Measurements from ENCODE around the gene RASGEF1B.

RASGEF1B gene

DNA sequence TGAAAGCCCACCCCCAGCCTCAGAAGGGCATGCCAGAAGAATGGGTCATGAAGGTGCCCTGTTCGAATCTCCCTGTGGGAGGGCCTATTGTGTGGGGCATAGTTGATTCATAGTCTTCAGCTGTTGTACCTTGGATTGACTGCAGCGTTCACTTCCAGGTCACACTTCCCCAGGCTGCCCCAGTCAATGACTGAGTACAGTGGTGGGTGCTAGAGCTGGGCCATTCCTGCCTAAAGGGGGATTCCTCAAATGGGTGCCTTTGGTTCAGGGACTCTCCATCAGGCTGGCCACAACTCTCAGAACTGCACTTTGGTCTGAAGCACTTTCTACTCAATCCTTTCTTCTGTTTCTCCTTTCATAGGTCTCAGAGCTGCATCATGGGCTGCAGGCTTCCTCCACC lies 35.0 kb upstream of the RASGEF1B start:
- H3K4me3 ChIP-seq (ENCODE audit: low read length): no peak overlapping the region
- H3K27me3 ChIP-seq (ENCODE audit: low read depth, low read length): no peaks in the 10 kb centered on the region
- H3K9me3 ChIP-seq (ENCODE audit: insufficient read depth, low read length): no peaks in the 10 kb centered on the region
- peak overlapping the region; percentile 72; the same call in 1 of the 2 replicates for H3K9ac ChIP-seq (ENCODE audit: low read length)
- no peaks in the 10 kb centered on the region for H4K20me1 ChIP-seq (ENCODE audit: insufficient read depth, low read length)
- H3K36me3 ChIP-seq (replicated peaks; ENCODE audit: low read depth, low read length): no peaks in the 10 kb centered on the region
- H3K27ac ChIP-seq (ENCODE audit: low read length): peak overlapping the region; percentile 94
- H3K4me1 ChIP-seq (ENCODE audit: low read length): peaks cover 88% of the 10 kb centered on the region
- no peaks in the 10 kb centered on the region for H3K79me2 ChIP-seq (ENCODE audit: low read length)
- no peak for TF ChIP-seq EZH2phosphoT487 (IDR thresholded peaks at IDR 0.05; ENCODE audit: low read depth)
- TF ChIP-seq, protein P1, sequence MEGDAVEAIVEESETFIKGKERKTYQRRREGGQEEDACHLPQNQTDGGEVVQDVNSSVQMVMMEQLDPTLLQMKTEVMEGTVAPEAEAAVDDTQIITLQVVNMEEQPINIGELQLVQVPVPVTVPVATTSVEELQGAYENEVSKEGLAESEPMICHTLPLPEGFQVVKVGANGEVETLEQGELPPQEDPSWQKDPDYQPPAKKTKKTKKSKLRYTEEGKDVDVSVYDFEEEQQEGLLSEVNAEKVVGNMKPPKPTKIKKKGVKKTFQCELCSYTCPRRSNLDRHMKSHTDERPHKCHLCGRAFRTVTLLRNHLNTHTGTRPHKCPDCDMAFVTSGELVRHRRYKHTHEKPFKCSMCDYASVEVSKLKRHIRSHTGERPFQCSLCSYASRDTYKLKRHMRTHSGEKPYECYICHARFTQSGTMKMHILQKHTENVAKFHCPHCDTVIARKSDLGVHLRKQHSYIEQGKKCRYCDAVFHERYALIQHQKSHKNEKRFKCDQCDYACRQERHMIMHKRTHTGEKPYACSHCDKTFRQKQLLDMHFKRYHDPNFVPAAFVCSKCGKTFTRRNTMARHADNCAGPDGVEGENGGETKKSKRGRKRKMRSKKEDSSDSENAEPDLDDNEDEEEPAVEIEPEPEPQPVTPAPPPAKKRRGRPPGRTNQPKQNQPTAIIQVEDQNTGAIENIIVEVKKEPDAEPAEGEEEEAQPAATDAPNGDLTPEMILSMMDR (IDR thresholded peaks at IDR 0.05; ENCODE audit: low read depth, low read length): no peak
- H2AFZ ChIP-seq (ENCODE audit: low read depth, low read length): peak overlapping the region; percentile 24; the same call in 1 of the 2 replicates
- H3K4me2 ChIP-seq (ENCODE audit: low read length): peak overlapping the region; percentile 84

DNA sequence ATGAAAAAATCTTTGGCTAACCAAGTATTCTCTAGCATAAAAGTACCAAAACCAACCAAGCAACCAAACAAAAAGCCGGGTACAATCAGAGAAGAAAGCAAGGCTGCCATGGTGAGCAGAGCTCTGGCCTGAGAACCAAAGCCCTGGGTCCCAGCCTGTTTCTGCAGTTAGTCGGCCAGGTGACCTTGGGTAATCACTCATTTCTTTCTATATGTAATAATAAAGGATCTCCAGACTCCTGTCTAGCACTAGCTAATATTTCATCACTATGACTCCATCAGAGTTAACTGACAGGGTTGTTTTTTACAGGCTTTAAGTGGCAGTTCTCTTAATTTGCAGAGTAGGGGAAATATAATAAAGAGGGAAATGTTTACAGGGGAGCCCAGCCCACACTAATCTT lies 34.0 kb upstream of the RASGEF1B start:
- Histone ChIP-seq H4K20me1 (ENCODE audit: insufficient read depth, low read length) (no peaks in the 10 kb centered on the region), H3K9me3 (ENCODE audit: insufficient read depth, low read length) (no peaks in the 10 kb centered on the region), H3K9ac (ENCODE audit: low read length) (peak overlapping the region; percentile 72), H3K27me3 (ENCODE audit: low read depth, low read length) (no peaks in the 10 kb centered on the region), H3K36me3 (replicated peaks; ENCODE audit: low read depth, low read length) (no peaks in the 10 kb centered on the region), H2AFZ (ENCODE audit: low read depth, low read length) (no peak overlapping the region), H3K4me1 (ENCODE audit: low read length) (peaks cover 98% of the 10 kb centered on the region), H3K27ac (ENCODE audit: low read length) (peak overlapping the region; percentile 94), H3K4me2 (ENCODE audit: low read length) (peak overlapping the region; percentile 84), H3K79me2 (ENCODE audit: low read length) (no peaks in the 10 kb centered on the region), H3K4me3 (ENCODE audit: low read length) (peak overlapping the region; percentile 44)
- no peak for TF ChIP-seq EZH2phosphoT487 (IDR thresholded peaks at IDR 0.05; ENCODE audit: low read depth)
- TF ChIP-seq, protein P1 (IDR thresholded peaks at IDR 0.05; ENCODE audit: low read depth, low read length): no peak

DNA sequence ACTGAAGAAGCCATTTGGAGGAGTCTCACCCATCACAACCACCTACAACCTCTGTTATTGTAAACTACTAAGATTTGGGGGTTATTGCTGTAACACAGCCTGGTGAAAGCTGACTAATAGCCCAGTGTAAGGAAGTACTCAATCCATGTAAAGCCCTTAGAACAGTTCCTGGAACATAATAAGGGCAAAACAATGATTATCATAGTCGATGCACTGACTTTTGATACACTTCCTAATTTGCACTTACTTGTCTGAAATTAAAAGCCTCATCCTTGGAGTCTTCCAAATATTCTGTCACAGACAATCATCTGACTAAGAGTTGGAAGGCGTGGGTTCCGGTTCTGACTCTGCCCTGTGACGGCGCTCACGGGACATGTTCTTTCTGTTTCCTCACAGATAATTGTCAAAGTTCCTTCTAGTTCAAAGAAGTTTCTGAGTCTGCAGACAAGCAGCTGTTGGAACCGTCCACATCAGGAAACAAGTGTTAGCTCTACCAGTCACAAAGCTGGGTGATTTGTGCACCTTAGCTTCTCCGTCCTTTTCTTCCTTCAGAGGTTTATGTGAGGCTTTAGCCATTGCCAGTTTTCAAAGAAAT lies 33.4 kb upstream of the RASGEF1B start:
- no peak for TF ChIP-seq EZH2phosphoT487 (IDR thresholded peaks at IDR 0.05; ENCODE audit: low read depth)
- TF ChIP-seq, protein P1 (IDR thresholded peaks at IDR 0.05; ENCODE audit: low read depth, low read length): 0 out of 2 replicates have a peak, but pooled peaks have one; percentile 10
- Histone ChIP-seq H3K27me3 (ENCODE audit: low read depth, low read length) (no peaks in the 10 kb centered on the region), H3K79me2 (ENCODE audit: low read length) (no peaks in the 10 kb centered on the region), H3K4me1 (ENCODE audit: low read length) (peaks cover 95% of the 10 kb centered on the region), H3K27ac (ENCODE audit: low read length) (peak overlapping the region; percentile 94), H3K4me3 (ENCODE audit: low read length) (peak overlapping the region; percentile 44), H3K9ac (ENCODE audit: low read length) (peak overlapping the region; percentile 72), H3K9me3 (ENCODE audit: insufficient read depth, low read length) (no peaks in the 10 kb centered on the region), H3K4me2 (ENCODE audit: low read length) (peak overlapping the region; percentile 84), H4K20me1 (ENCODE audit: insufficient read depth, low read length) (no peaks in the 10 kb centered on the region), H2AFZ (ENCODE audit: low read depth, low read length) (0 out of 2 replicates have a peak overlapping the region, but pooled peaks have one; percentile 11), H3K36me3 (replicated peaks; ENCODE audit: low read depth, low read length) (no peaks in the 10 kb centered on the region)

DNA sequence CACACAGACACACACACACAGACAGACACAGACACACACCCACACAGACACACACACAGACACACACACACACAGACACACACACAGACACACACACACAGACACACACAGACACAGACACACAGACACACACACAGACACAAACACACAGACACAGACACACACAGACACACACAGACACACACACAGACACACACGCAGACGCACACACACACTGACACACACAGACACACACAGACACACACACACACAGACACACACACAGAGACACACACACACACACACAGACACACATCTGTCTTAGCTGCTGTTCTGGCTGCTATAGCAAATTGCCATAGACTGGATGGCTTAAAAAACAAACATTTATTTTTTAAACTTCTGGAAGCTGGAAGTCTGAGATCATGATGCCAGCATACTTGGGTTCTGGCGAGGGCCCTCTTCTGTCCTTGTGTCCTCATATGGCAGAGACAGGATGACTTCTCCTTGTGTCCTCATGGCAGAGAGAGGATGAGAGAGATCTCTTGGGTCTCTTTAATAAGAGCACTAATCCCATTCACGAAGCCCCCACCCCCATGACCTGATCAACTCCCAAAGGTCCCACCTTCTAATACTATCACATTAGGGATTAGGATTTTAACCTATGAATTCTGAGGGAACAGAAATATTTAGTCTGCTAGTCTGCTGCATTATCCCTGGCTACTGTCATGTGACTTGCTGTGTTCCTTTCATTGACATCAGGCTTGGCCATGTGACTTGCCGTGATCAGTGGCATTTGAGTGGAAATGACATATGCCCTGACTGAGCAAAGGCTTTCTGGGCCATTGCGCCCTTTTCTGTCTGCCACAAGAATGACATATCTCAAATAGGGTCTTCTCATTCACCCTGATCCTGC lies 32.7 kb upstream of the RASGEF1B start:
- Histone ChIP-seq H3K4me2 (ENCODE audit: low read length) (peak overlapping the region; percentile 84), H3K4me3 (ENCODE audit: low read length) (peak overlapping the region; percentile 44; the same call in 1 of the 2 replicates), H4K20me1 (ENCODE audit: insufficient read depth, low read length) (no peaks in the 10 kb centered on the region), H2AFZ (ENCODE audit: low read depth, low read length) (0 out of 2 replicates have a peak overlapping the region, but pooled peaks have one; percentile 11), H3K79me2 (ENCODE audit: low read length) (no peaks in the 10 kb centered on the region), H3K4me1 (ENCODE audit: low read length) (peaks cover 88% of the 10 kb centered on the region), H3K9ac (ENCODE audit: low read length) (peak overlapping the region; percentile 72; the same call in 1 of the 2 replicates), H3K36me3 (replicated peaks; ENCODE audit: low read depth, low read length) (no peaks in the 10 kb centered on the region), H3K27ac (ENCODE audit: low read length) (peak overlapping the region; percentile 94), H3K9me3 (ENCODE audit: insufficient read depth, low read length) (no peaks in the 10 kb centered on the region), H3K27me3 (ENCODE audit: low read depth, low read length) (no peaks in the 10 kb centered on the region)
- TF ChIP-seq, protein P1 (IDR thresholded peaks at IDR 0.05; ENCODE audit: low read depth, low read length): no peak
- TF ChIP-seq EZH2phosphoT487 (IDR thresholded peaks at IDR 0.05; ENCODE audit: low read depth): no peak
